Osteoblast (primary cell): ENCODE data around the gene NDUFA13. TPM values are rescaled to one million over a fixed set of nuclear protein-coding genes. Genes with fewer than 3 reads are reported as not detected.

Source experiments
- DNase-seq: peaks from one replicate; pipeline ENCODE4 v3.0.0; 2011; ENCODE audit warnings: low spot score, mixed read lengths; ENCODE audit not compliant: insufficient read length; ENCODE audit errors: missing footprints
- H2AFZ ChIP-seq: 2 replicates; pipeline ENCODE4 v1.6.0; 2011; ENCODE audit warnings: mild to moderate bottlenecking, low read length
- H3K27ac ChIP-seq: 2 replicates; pipeline ENCODE4 v1.5.1; 2011; ENCODE audit warnings: mild to moderate bottlenecking, low read depth, low read length, moderate library complexity
- H3K27me3 ChIP-seq: 2 replicates; pipeline ENCODE4 v1.6.0; 2012; ENCODE audit warnings: mild to moderate bottlenecking, control low read depth, inconsistent platforms, low read length, moderate library complexity; ENCODE audit not compliant: insufficient read depth
- H3K36me3 ChIP-seq: 2 replicates; pipeline ENCODE4 v1.5.1; 2011; ENCODE audit warnings: mild to moderate bottlenecking, low read length, control low read depth, moderate library complexity; ENCODE audit not compliant: insufficient read depth
- H3K4me1 ChIP-seq: 2 replicates; pipeline ENCODE4 v1.5.1; 2011; ENCODE audit warnings: mild to moderate bottlenecking, low read length, control low read depth, moderate library complexity; ENCODE audit not compliant: insufficient read depth
- H3K4me2 ChIP-seq: 2 replicates; pipeline ENCODE4 v1.6.0; 2011; ENCODE audit warnings: mild to moderate bottlenecking, low read length; ENCODE audit not compliant: insufficient read depth
- H3K4me3 ChIP-seq: fragments of 200-600 bp; sonication (generic); 3 replicates; pipeline ENCODE4 v1.5.1; 2012; ENCODE audit warnings: mild to moderate bottlenecking, low read length, inconsistent platforms; ENCODE audit not compliant: insufficient read depth
- H3K79me2 ChIP-seq: 2 replicates; pipeline ENCODE4 v1.6.0; 2012; ENCODE audit warnings: mild to moderate bottlenecking, low read length, control low read depth, inconsistent platforms; ENCODE audit not compliant: insufficient read depth
- H3K9me3 ChIP-seq: 2 replicates; pipeline ENCODE4 v1.5.1; 2011; ENCODE audit warnings: low read depth, low read length, control low read depth
- H4K20me1 ChIP-seq: 2 replicates; pipeline ENCODE4 v1.6.0; 2012; ENCODE audit warnings: mild to moderate bottlenecking, low read length, control low read depth; ENCODE audit not compliant: insufficient read depth
- total RNA-seq: library from RNA; depleted of rRNA; stranded (reverse); fragments of >200 nt; gene quantifications from 2 replicates; pipeline ENCODE4 v1.2.3, GENCODE V29; 2012
- TF ChIP-seq, protein P1 (sequence below): IDR thresholded peaks from 2 replicates; pipeline ENCODE4 v1.5.1; 2011; ENCODE audit warnings: mild to moderate bottlenecking, low read depth, low read length, moderate library complexity; ENCODE audit errors: extremely low read depth

Gene NDUFA13
- total RNA-seq, 1 donor = 160 TPM

DNA sequence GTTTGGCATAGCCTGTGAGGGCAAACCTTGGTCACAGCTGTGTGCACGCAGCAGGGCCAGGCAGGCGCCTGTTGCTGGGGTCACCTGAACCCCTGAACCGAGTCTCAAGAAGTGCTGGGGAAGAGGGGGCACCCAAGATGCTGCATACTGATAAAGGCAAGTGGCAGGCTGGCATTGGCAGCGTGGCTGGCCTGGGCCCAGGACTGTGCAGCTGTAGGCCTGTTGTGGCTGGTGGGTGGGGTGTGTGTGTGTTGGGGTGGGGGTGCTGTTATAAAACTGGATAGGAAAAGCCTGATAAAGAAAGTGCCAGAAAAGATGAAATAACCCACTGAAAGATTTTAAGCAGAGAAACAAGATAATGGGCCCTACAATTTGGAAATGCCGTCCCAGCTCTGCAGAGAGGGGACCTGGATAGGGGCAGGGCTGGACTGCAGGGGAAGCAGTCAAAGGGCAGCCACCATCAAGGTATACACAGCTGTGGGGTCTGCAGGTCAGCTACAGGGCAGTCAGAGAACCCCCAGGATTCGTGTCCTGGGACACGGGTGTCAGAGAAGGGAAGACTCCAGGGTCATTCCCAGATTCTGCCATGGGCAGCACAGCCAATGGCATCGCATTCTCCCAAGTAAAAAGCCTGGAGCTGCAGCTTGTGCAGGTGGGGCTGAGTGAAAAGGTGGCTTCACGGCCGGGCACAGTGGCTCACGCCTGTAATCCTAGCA is 55.2 kb downstream of the NDUFA13 start:
- peak; percentile 62 for DNase-seq
- H3K27me3 ChIP-seq = no peaks in the 10 kb centered on the region
- H3K27ac ChIP-seq = no peak overlapping the region
- TF ChIP-seq, protein P1, sequence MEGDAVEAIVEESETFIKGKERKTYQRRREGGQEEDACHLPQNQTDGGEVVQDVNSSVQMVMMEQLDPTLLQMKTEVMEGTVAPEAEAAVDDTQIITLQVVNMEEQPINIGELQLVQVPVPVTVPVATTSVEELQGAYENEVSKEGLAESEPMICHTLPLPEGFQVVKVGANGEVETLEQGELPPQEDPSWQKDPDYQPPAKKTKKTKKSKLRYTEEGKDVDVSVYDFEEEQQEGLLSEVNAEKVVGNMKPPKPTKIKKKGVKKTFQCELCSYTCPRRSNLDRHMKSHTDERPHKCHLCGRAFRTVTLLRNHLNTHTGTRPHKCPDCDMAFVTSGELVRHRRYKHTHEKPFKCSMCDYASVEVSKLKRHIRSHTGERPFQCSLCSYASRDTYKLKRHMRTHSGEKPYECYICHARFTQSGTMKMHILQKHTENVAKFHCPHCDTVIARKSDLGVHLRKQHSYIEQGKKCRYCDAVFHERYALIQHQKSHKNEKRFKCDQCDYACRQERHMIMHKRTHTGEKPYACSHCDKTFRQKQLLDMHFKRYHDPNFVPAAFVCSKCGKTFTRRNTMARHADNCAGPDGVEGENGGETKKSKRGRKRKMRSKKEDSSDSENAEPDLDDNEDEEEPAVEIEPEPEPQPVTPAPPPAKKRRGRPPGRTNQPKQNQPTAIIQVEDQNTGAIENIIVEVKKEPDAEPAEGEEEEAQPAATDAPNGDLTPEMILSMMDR = no peak
- H3K79me2 ChIP-seq = no peaks in the 10 kb centered on the region
- H3K4me2 ChIP-seq = no peak overlapping the region
- no peaks in the 10 kb centered on the region for H3K36me3 ChIP-seq
- H3K4me3 ChIP-seq = no peak overlapping the region
- no peaks in the 10 kb centered on the region for H4K20me1 ChIP-seq
- peaks cover 9% of the 10 kb centered on the region for H3K4me1 ChIP-seq
- H3K9me3 ChIP-seq = no peaks in the 10 kb centered on the region
- no peak overlapping the region for H2AFZ ChIP-seq

DNA sequence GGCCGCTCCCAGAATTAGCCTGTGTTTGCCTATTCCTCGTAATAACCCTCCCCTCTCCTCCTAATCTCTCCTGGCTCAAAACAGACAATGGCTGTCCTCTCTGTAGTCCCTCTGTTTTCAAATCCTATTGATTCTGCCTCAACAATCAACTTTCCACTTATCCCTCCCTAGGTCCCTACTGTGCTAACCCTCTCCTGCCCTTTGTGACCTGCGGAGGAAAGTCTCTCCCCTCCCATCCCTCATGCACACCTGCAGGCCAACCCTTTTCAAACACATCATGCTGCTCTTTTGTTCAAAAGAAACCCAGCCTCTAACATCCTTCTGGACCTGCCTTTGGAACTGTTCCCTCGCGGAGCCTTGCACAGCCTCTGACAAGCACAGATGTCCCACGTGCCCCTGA is 59.4 kb downstream of the NDUFA13 start:
- TF ChIP-seq, protein P1 = no peak
- no peaks in the 10 kb centered on the region for H3K9me3 ChIP-seq
- no peaks in the 10 kb centered on the region for H4K20me1 ChIP-seq
- no peaks in the 10 kb centered on the region for H3K4me1 ChIP-seq
- DNase-seq = peak; percentile 9
- no peak overlapping the region for H2AFZ ChIP-seq
- no peak overlapping the region for H3K4me3 ChIP-seq
- H3K27ac ChIP-seq = no peak overlapping the region
- H3K4me2 ChIP-seq = no peak overlapping the region
- H3K36me3 ChIP-seq = no peaks in the 10 kb centered on the region
- no peaks in the 10 kb centered on the region for H3K27me3 ChIP-seq
- H3K79me2 ChIP-seq = no peaks in the 10 kb centered on the region

Other genes with a start within 250 kb of the NDUFA13 start
- 0.29 and 0.36 TPM in 2 replicates for gene TM6SF2, start 242.9 kb upstream of the NDUFA13 start, total RNA-seq
- 27.1 and 31.2 TPM in 2 replicates for gene SUGP1, start 195.7 kb upstream of the NDUFA13 start, total RNA-seq
- gene MAU2, start 195.4 kb upstream of the NDUFA13 start, total RNA-seq = 37.1 and 39.1 TPM in 2 replicates
- gene GATAD2A, start 110.5 kb upstream of the NDUFA13 start, total RNA-seq = 48.6 and 48.9 TPM in 2 replicates
- gene TSSK6, start 677 bp upstream of the NDUFA13 start, total RNA-seq = 2.7 and 4.3 TPM in 2 replicates
- gene YJEFN3, start 12.7 kb downstream of the NDUFA13 start, total RNA-seq = under 0.01 and 0.29 TPM in 2 replicates
- gene CILP2, start 22.0 kb downstream of the NDUFA13 start, total RNA-seq = 0.72 and 0.88 TPM in 2 replicates
- 0.36 and 0.88 TPM in 2 replicates for gene PBX4, start 102.5 kb downstream of the NDUFA13 start, total RNA-seq
- gene LPAR2, start 112.0 kb downstream of the NDUFA13 start, total RNA-seq = 0.72 and 0.88 TPM in 2 replicates
- gene GMIP, start 127.4 kb downstream of the NDUFA13 start, total RNA-seq = 4.7 and 6.5 TPM in 2 replicates
- gene ATP13A1, start 147.5 kb downstream of the NDUFA13 start, total RNA-seq = 43.3 and 65.9 TPM in 2 replicates
- gene ZNF101, start 152.6 kb downstream of the NDUFA13 start, total RNA-seq = 7.2 and 9.4 TPM in 2 replicates
- gene ZNF14, start 216.9 kb downstream of the NDUFA13 start, total RNA-seq = 6.5 and 7.4 TPM in 2 replicates